Measurements from ENCODE around the gene LRRC75A.

- TF ChIP-seq CTCF (IDR thresholded peaks at IDR 0.05) (no peak), POLR2A (IDR thresholded peaks at IDR 0.05) (no peak)
These were observed 20.0 kb upstream of the LRRC75A start for GRCh38 chr17:16512011-16512410.

Measured in heart left ventricle (tissue), 13 donors.